RWPE1 (cell line): ENCODE results near the gene UPB1.

Experiments
- CTCF ChIA-PET: fragments of 350-600 bp; sonication (Branson Sonifier 250); formaldehyde crosslinking; extraction: SDS; loops from one replicate; lab custom pipeline; 2021; lab: Yijun Ruan, JAX
- POLR2A ChIA-PET: fragments of 400-600 bp; formaldehyde crosslinking; extraction: SDS; loops from one replicate; lab custom pipeline; 2020; ENCODE audit warnings: antibody characterized with exemption; ENCODE audit not compliant: low non-redundant PET; lab: Yijun Ruan, JAX
- DNase-seq: peaks from one replicate; pipeline ENCODE4 v3.0.0; 2012; ENCODE audit warnings: low spot score
- H3K27ac ChIP-seq: fragments of 450-650 bp; 2 replicates; pipeline ENCODE4 v1.5.1; 2017
- TF ChIP-seq, protein P1 (sequence below): fragments of 450-650 bp; conservative IDR thresholded peaks from 2 replicates; pipeline ENCODE4 v1.5.1; 2017; ENCODE audit warnings: low read depth, mild to moderate bottlenecking

Gene UPB1

GRCh38 chr22:24513378-24514240 lies 18.5 kb downstream of the UPB1 start:
- CTCF ChIA-PET = interaction anchor here (0.7 kb wide), 1 partner anchor 424 kb away, joined by 3 read pairs; no protein-coding TSS in a partner anchor
- TF ChIP-seq, protein P1, sequence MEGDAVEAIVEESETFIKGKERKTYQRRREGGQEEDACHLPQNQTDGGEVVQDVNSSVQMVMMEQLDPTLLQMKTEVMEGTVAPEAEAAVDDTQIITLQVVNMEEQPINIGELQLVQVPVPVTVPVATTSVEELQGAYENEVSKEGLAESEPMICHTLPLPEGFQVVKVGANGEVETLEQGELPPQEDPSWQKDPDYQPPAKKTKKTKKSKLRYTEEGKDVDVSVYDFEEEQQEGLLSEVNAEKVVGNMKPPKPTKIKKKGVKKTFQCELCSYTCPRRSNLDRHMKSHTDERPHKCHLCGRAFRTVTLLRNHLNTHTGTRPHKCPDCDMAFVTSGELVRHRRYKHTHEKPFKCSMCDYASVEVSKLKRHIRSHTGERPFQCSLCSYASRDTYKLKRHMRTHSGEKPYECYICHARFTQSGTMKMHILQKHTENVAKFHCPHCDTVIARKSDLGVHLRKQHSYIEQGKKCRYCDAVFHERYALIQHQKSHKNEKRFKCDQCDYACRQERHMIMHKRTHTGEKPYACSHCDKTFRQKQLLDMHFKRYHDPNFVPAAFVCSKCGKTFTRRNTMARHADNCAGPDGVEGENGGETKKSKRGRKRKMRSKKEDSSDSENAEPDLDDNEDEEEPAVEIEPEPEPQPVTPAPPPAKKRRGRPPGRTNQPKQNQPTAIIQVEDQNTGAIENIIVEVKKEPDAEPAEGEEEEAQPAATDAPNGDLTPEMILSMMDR = no peak
- POLR2A ChIA-PET = no interaction called here
- no peak for DNase-seq
- H3K27ac ChIP-seq = no peak overlapping the region

- CTCF ChIA-PET = interaction anchor here (0.7 kb wide), 1 partner anchor 425 kb away, joined by 3 read pairs; no protein-coding TSS in a partner anchor
- no peak for DNase-seq
- H3K27ac ChIP-seq = no peak overlapping the region
- POLR2A ChIA-PET = no interaction called here
- TF ChIP-seq, protein P1 = no peak
Measured at GRCh38 chr22:24514241-24515026, 19.3 kb downstream of the UPB1 start.

DNA sequence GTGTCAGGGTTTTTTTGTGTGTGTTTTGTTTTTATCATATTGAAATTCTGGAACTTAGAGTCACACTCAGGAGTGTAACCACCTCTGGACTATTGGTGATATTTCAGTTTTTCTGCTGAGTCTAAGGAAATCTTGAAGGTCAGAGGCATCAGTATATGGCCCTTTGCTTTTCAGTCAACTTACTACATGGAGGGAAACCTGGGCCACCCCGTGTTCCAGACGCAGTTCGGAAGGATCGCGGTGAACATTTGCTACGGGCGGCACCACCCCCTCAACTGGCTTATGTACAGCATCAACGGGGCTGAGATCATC lies 19.9 kb downstream of the UPB1 start:
- TF ChIP-seq, protein P1 = no peak
- ChIA-PET CTCF (no interaction called here), POLR2A (no interaction called here)
- DNase-seq = no peak
- no peak overlapping the region for H3K27ac ChIP-seq

- TF ChIP-seq, protein P1 = no peak
- no peak for DNase-seq
- CTCF ChIA-PET = no interaction called here
Measured at GRCh38 chr22:24516301-24516737, 21.2 kb downstream of the UPB1 start.

GRCh38 chr22:24517446-24517845 lies 22.3 kb downstream of the UPB1 start:
- no peak overlapping the region for H3K27ac ChIP-seq
- TF ChIP-seq, protein P1 = no peak
- ChIA-PET CTCF (interaction anchor here (0.6 kb wide), 1 partner anchor 133 kb away, joined by 4 read pairs; no protein-coding TSS in a partner anchor), POLR2A (no interaction called here)
- DNase-seq = no peak

More at GRCh38 chr22:24516301-24516737, 21.2 kb downstream of the UPB1 start:
- POLR2A ChIA-PET = no interaction called here
- no peak overlapping the region for H3K27ac ChIP-seq

DNA sequence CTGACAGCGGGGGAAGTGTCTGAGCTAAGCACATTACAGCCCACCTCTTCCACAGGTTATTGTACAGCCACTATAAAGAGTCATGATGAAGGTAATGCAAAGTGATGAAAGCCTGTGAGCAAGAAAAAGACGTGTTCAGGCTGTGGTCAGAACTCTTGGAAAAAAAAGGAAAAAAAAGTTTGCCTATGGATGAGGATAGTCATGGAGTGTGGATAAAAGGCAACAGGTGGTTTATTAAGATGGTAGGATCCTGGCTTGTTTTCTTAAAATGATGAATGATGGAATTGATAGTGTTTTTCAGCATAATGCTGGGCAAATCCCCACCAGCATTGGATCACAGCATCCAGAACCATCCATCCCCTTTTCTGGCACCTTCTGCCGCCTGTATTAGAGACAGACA lies 23.1 kb downstream of the UPB1 start:
- H3K27ac ChIP-seq = no peak overlapping the region
- TF ChIP-seq, protein P1 = no peak
- POLR2A ChIA-PET = no interaction called here
- no peak for DNase-seq
- CTCF ChIA-PET = interaction anchor here (0.5 kb wide), 1 partner anchor 56 kb away, joined by 3 read pairs; no protein-coding TSS in a partner anchor
